Anterior cingulate cortex (tissue), 58 donors: ENCODE data around the gene KRT6C.

Experiments
- DNase-seq, 58 donors: peaks; one replicate each; lab custom pipeline; 2025; lab: John Stamatoyannopoulos, UW

Gene KRT6C

GRCh38 chr12:52436828-52437474 lies 36.7 kb downstream of the KRT6C start:
- no peak for DNase-seq

- DNase-seq, result peak in 1 of 58 donors; percentile 8
Measured at GRCh38 chr12:52436000-52436827, 37.4 kb downstream of the KRT6C start.

- DNase-seq, result no peak
Measured at GRCh38 chr12:52435659-52435999, 38.0 kb downstream of the KRT6C start.

- DNase-seq, result no peak
Measured at GRCh38 chr12:52434760-52435530, 38.7 kb downstream of the KRT6C start.

GRCh38 chr12:52434081-52434733 lies 39.4 kb downstream of the KRT6C start, which contains the start of gene KRT75:
KRT75 (minus strand) TSS chr12:52434371; CDS start chr12:52434304, 67 bp downstream.
- no peak for DNase-seq

- DNase-seq, result no peak
Measured at GRCh38 chr12:52433501-52434080, 40.0 kb downstream of the KRT6C start.

GRCh38 chr12:52432559-52433207 lies 40.9 kb downstream of the KRT6C start:
- no peak for DNase-seq

GRCh38 chr12:52428121-52428520 lies 45.5 kb downstream of the KRT6C start:
- DNase-seq, result no peak

- no peak for DNase-seq
Measured at GRCh38 chr12:52427083-52427482, 46.5 kb downstream of the KRT6C start.

GRCh38 chr12:52426034-52426433 lies 47.6 kb downstream of the KRT6C start:
- no peak for DNase-seq

- DNase-seq, result no peak
Measured at GRCh38 chr12:52425466-52425865, 48.1 kb downstream of the KRT6C start.

GRCh38 chr12:52423661-52424500 lies 49.7 kb downstream of the KRT6C start:
- no peak for DNase-seq

- DNase-seq, result no peak
Measured at GRCh38 chr12:52423035-52423434, 50.6 kb downstream of the KRT6C start.

GRCh38 chr12:52419656-52420055 lies 53.9 kb downstream of the KRT6C start:
- no peak for DNase-seq

GRCh38 chr12:52418576-52419110 lies 55.0 kb downstream of the KRT6C start:
- DNase-seq, result no peak
